Skeletal muscle tissue (tissue), 4 donors: ENCODE data around the gene NR1I2. TPM values are rescaled to one million over a fixed set of nuclear protein-coding genes. Genes with fewer than 3 reads are reported as not detected.

Source experiments
- H3K27ac ChIP-seq: one replicate; pipeline ENCODE4 v1.7.0; 2013; ENCODE audit warnings: mild to moderate bottlenecking, low read depth, low read length, inconsistent platforms
- H3K27me3 ChIP-seq, 3 donors: one replicate each; pipeline ENCODE4 v1.7.0; 2013; ENCODE audit warnings: low read length in 3 of 3; ENCODE audit not compliant: control insufficient read depth in 3 of 3, insufficient read depth in 3 of 3
- H3K36me3 ChIP-seq, 3 donors: one replicate each; pipeline ENCODE4 v1.7.0; 2013; ENCODE audit warnings: low read length in 3 of 3; ENCODE audit not compliant: control insufficient read depth in 3 of 3, insufficient read depth in 3 of 3
- H3K4me1 ChIP-seq, 3 donors: one replicate each; pipeline ENCODE4 v1.7.0; 2013; ENCODE audit warnings: low read length in 3 of 3, mild to moderate bottlenecking in 3 of 3; ENCODE audit not compliant: control insufficient read depth in 3 of 3, insufficient read depth in 3 of 3
- H3K4me3 ChIP-seq, 3 donors: one replicate each; pipeline ENCODE4 v1.7.0; 2013; ENCODE audit warnings: low read length in 3 of 3
- H3K9ac ChIP-seq, 3 donors: one replicate each; pipeline ENCODE4 v1.7.0; 2013; ENCODE audit warnings: low read length in 3 of 3, mild to moderate bottlenecking in 3 of 3, moderate library complexity in 2 of 3, low read depth in 1 of 3
- H3K9me3 ChIP-seq, 3 donors: one replicate each; pipeline ENCODE4 v1.7.0; 2013; ENCODE audit warnings: low read length in 3 of 3; ENCODE audit not compliant: control insufficient read depth in 3 of 3
- total RNA-seq: library from RNA; depleted of rRNA; stranded (reverse); fragments of >200 nt; gene quantifications from one replicate; pipeline ENCODE4 v1.2.3, GENCODE V29; 2014
- donor health status: Osteomylitis.

The NR1I2 gene
- total RNA-seq, 1 donor from 2014 or later = under 0.01 TPM

GRCh38 chr3:119778811-119779210 lies 3.1 kb upstream of the NR1I2 start:
- Histone ChIP-seq H3K36me3 (no peaks in the 10 kb centered on the region), H3K27ac (no peak overlapping the region), H3K4me1 (no peaks in the 10 kb centered on the region), H3K4me3 (no peak overlapping the region), H3K9ac (no peak overlapping the region), H3K27me3 (no peaks in the 10 kb centered on the region), H3K9me3 (peaks cover 0 to 5% (median 0%) of the 10 kb centered on the region in 3 donors)

GRCh38 chr3:119779731-119780383 lies 2.0 kb upstream of the NR1I2 start:
- H3K27me3 ChIP-seq = no peaks in the 10 kb centered on the region
- H3K27ac ChIP-seq = no peak overlapping the region
- H3K4me3 ChIP-seq = no peak overlapping the region
- peaks cover 0 to 5% (median 0%) of the 10 kb centered on the region in 3 donors for H3K9me3 ChIP-seq
- no peaks in the 10 kb centered on the region for H3K4me1 ChIP-seq
- no peak overlapping the region for H3K9ac ChIP-seq
- no peaks in the 10 kb centered on the region for H3K36me3 ChIP-seq

GRCh38 chr3:119782460-119782859 lies 559 bp downstream of the NR1I2 start:
- Histone ChIP-seq H3K36me3 (no peaks in the 10 kb centered on the region), H3K27me3 (no peaks in the 10 kb centered on the region), H3K4me1 (no peaks in the 10 kb centered on the region), H3K9ac (no peak overlapping the region), H3K27ac (no peak overlapping the region), H3K9me3 (no peaks in the 10 kb centered on the region), H3K4me3 (no peak overlapping the region)

DNA sequence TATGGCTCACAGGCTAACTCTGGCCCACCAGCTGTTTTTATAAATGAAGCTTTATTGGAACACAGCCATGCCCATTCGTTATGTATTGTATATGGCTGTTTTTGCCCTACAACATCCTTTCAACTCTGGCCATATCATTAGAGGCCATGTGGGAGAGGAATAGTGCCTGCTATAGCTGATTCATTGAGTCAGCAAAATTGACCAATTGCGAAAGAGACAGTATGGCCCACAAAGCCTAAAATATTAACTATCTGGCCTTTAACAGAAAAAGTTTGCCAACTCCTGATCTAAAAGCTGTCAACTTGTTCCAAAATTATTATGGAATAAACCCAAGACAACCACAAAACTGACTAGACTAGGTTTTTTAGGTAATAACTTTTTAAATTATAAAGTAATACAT lies 1.4 kb downstream of the NR1I2 start:
- Histone ChIP-seq H3K9me3 (no peaks in the 10 kb centered on the region), H3K4me3 (no peak overlapping the region), H3K36me3 (no peaks in the 10 kb centered on the region)

DNA sequence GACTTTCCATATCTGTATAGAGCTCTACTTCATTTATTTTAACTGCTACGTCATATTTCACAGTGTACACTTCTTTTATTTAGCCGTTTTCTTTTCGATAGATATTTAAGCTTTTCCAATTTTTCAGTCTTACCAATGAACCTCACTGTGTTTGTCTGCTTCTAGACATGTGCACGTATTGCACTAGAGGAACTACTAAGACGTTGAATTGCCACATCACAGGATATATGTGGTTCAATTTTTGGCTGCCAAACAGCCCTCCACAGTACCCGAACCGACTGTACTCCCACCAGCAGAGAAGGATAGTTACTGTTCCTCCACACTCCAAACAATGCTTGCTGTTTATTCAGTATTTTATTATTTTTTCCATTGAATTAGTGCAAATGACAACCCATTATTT lies 2.0 kb downstream of the NR1I2 start:
- Histone ChIP-seq H3K27ac (no peak overlapping the region), H3K4me1 (no peaks in the 10 kb centered on the region), H3K4me3 (no peak overlapping the region), H3K9me3 (no peaks in the 10 kb centered on the region), H3K27me3 (no peaks in the 10 kb centered on the region), H3K9ac (no peak overlapping the region), H3K36me3 (no peaks in the 10 kb centered on the region)

More for the DNA sequence above, 1.4 kb downstream of the NR1I2 start:
- H3K9ac ChIP-seq = no peak overlapping the region
- no peaks in the 10 kb centered on the region for H3K4me1 ChIP-seq
- H3K27ac ChIP-seq = no peak overlapping the region
- no peaks in the 10 kb centered on the region for H3K27me3 ChIP-seq

- Histone ChIP-seq H3K9me3 (no peaks in the 10 kb centered on the region), H3K4me3 (no peak overlapping the region), H3K27me3 (no peaks in the 10 kb centered on the region), H3K27ac (no peak overlapping the region), H3K9ac (no peak overlapping the region), H3K4me1 (no peaks in the 10 kb centered on the region), H3K36me3 (no peaks in the 10 kb centered on the region)
These were observed 4.5 kb downstream of the NR1I2 start for GRCh38 chr3:119786409-119786808.

GRCh38 chr3:119790369-119790768 lies 8.5 kb downstream of the NR1I2 start:
- no peak overlapping the region for H3K4me3 ChIP-seq
- no peaks in the 10 kb centered on the region for H3K36me3 ChIP-seq
- H3K27ac ChIP-seq = no peak overlapping the region
- H3K9me3 ChIP-seq = no peaks in the 10 kb centered on the region
- no peaks in the 10 kb centered on the region for H3K27me3 ChIP-seq
- H3K9ac ChIP-seq = no peak overlapping the region
- H3K4me1 ChIP-seq = no peaks in the 10 kb centered on the region

GRCh38 chr3:119792270-119792669 lies 10.4 kb downstream of the NR1I2 start:
- Histone ChIP-seq H3K27ac (no peak overlapping the region), H3K4me1 (no peaks in the 10 kb centered on the region), H3K9ac (no peak overlapping the region), H3K9me3 (no peaks in the 10 kb centered on the region), H3K36me3 (no peaks in the 10 kb centered on the region), H3K27me3 (peaks cover 0 to 3% (median 0%) of the 10 kb centered on the region in 3 donors), H3K4me3 (no peak overlapping the region)

DNA sequence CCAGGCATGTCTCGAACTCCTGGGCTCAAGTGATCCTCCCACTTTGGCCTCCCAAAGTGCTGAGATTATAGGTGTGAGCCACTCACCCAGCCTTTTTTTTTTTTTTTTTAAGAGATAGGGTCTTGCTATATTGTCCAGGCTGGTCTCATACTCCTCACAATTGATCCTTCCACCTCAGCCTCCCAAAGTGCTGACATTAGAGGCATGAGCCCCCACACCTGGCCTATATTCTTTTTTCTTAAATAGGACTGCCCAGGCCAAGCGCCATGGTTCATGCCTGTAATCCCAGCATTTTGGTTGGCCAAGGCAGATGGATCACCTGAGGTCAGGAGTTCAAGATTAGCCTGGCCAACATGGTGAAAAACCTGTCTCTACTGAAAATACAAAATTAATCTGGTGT lies 12.5 kb downstream of the NR1I2 start:
- Histone ChIP-seq H3K9me3 (no peaks in the 10 kb centered on the region), H3K4me1 (no peaks in the 10 kb centered on the region), H3K36me3 (no peaks in the 10 kb centered on the region), H3K9ac (no peak overlapping the region), H3K27ac (no peak overlapping the region), H3K4me3 (no peak overlapping the region), H3K27me3 (peaks cover 0 to 3% (median 0%) of the 10 kb centered on the region in 3 donors)

GRCh38 chr3:119794971-119795612 lies 13.2 kb downstream of the NR1I2 start:
- Histone ChIP-seq H3K27me3 (peaks cover 0 to 3% (median 0%) of the 10 kb centered on the region in 3 donors), H3K9ac (no peak overlapping the region), H3K9me3 (no peaks in the 10 kb centered on the region), H3K27ac (no peak overlapping the region), H3K4me1 (no peaks in the 10 kb centered on the region), H3K4me3 (no peak overlapping the region), H3K36me3 (no peaks in the 10 kb centered on the region)
